Osteocyte (in vitro differentiated cells): ENCODE results near the gene TEX13C. TPM values are rescaled to one million over a fixed set of nuclear protein-coding genes. Genes with fewer than 3 reads are reported as not detected.

Experiments
- DNase-seq: peaks from one replicate; pipeline ENCODE4 v3.0.0; 2021; ENCODE audit warnings: mixed read lengths; ENCODE audit not compliant: unreplicated experiment; ENCODE audit errors: extremely low spot score
- H3K27ac Mint-ChIP-seq: one replicate; pipeline ENCODE4 v1.8.0; 2021; ENCODE audit warnings: mild to moderate bottlenecking, mixed read lengths; ENCODE audit not compliant: unreplicated experiment
- H3K27me3 Mint-ChIP-seq: one replicate; pipeline ENCODE4 v1.8.0; 2021; ENCODE audit warnings: mixed read lengths; ENCODE audit not compliant: unreplicated experiment
- H3K36me3 Mint-ChIP-seq: one replicate; pipeline ENCODE4 v1.8.0; 2021; ENCODE audit warnings: mixed read lengths; ENCODE audit not compliant: unreplicated experiment
- H3K4me1 Mint-ChIP-seq: one replicate; pipeline ENCODE4 v1.8.0; 2021; ENCODE audit warnings: mixed read lengths; ENCODE audit not compliant: unreplicated experiment
- H3K4me3 Mint-ChIP-seq: one replicate; pipeline ENCODE4 v1.8.0; 2021; ENCODE audit warnings: mild to moderate bottlenecking, moderate library complexity, mixed read lengths; ENCODE audit not compliant: unreplicated experiment
- H3K9me3 Mint-ChIP-seq: one replicate; pipeline ENCODE4 v1.8.0; 2021; ENCODE audit warnings: mixed read lengths; ENCODE audit not compliant: unreplicated experiment
- long read RNA-seq: library from polyadenylated mRNA; unstranded; transcript quantifications from one replicate; pipeline ENCODE4 v2.0.0, GENCODE V29; 2021
- total RNA-seq: library from RNA; stranded (reverse); gene quantifications from 2 replicates; pipeline ENCODE4 v1.2.1, GENCODE V29; 2021
- TF ChIP-seq, protein P1 (sequence below): fragments of 200-600 bp; sonication (generic); IDR thresholded peaks from 2 replicates; pipeline ENCODE4 v1.5.0; 2021; ENCODE audit warnings: antibody characterized with exemption, mild to moderate bottlenecking, moderate library complexity

TEX13C gene
- not detected in 2 replicates for total RNA-seq
- long read RNA-seq, result 0 reads

GRCh38 chrX:125319646-125320521 lies at the start of gene TEX13C:
TSS of gene TEX13C (plus strand) at chrX:125319871. CDS start at chrX:125320120, 249 bp downstream.
- DNase-seq, result no peak
- H3K4me1 Mint-ChIP-seq, result no peaks in the 10 kb centered on the region
- H3K4me3 Mint-ChIP-seq, result no peak within 1 kb of the TSS
- TF ChIP-seq, protein P1, sequence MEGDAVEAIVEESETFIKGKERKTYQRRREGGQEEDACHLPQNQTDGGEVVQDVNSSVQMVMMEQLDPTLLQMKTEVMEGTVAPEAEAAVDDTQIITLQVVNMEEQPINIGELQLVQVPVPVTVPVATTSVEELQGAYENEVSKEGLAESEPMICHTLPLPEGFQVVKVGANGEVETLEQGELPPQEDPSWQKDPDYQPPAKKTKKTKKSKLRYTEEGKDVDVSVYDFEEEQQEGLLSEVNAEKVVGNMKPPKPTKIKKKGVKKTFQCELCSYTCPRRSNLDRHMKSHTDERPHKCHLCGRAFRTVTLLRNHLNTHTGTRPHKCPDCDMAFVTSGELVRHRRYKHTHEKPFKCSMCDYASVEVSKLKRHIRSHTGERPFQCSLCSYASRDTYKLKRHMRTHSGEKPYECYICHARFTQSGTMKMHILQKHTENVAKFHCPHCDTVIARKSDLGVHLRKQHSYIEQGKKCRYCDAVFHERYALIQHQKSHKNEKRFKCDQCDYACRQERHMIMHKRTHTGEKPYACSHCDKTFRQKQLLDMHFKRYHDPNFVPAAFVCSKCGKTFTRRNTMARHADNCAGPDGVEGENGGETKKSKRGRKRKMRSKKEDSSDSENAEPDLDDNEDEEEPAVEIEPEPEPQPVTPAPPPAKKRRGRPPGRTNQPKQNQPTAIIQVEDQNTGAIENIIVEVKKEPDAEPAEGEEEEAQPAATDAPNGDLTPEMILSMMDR, result no peak
- peaks cover 28% of the 10 kb centered on the region for H3K9me3 Mint-ChIP-seq
- no peaks in the 10 kb centered on the region for H3K36me3 Mint-ChIP-seq
- H3K27ac Mint-ChIP-seq, result no peak within 1 kb of the TSS
- H3K27me3 Mint-ChIP-seq, result no peaks in the 10 kb centered on the region

DNA sequence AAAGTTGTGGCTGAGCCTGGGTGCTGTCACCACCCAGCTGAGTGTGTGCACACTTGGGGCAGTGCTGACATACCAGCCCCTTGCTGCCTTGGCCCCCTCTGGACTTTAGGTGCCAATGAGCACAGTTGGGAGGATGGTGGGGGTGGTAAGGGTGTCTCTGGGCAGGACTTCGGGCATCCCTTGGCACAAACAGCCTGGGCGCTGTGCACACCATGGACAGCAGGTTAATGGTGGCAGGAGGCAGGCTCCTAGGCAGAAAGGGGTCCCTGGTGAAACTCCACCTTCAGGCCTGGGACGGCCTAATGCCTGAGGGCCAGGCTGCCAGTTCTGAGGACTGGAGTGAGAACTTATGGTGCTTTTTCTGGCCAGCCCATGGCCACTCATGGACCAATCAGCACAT lies 32.4 kb upstream of the TEX13C start:
- no peaks in the 10 kb centered on the region for H3K4me1 Mint-ChIP-seq
- no peaks in the 10 kb centered on the region for H3K27me3 Mint-ChIP-seq
- H3K27ac Mint-ChIP-seq, result no peak overlapping the region
- H3K4me3 Mint-ChIP-seq, result no peak overlapping the region
- peaks cover 11% of the 10 kb centered on the region for H3K9me3 Mint-ChIP-seq
- TF ChIP-seq, protein P1, result no peak
- DNase-seq, result no peak
- H3K36me3 Mint-ChIP-seq, result no peaks in the 10 kb centered on the region

DNA sequence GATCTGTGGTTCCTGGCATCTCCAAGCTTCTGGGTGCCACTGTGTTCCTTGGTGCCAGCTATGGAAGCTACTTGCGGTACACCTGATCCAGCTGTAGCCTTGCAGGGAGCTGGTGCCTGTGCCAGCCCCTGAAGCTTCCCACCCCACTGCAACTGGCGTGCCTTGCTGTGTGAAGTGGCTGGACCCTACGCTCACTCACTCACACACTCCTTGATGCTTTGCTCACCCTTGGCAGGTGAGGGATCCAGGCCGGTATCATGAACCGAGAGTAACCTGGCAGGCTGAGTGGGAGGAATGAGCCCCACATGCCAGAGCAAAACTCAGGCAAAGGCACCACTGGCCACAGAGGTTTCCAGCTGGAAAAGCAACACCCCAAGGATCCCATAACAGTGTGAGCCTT lies 31.3 kb upstream of the TEX13C start:
- Mint-ChIP-seq H3K27me3 (no peaks in the 10 kb centered on the region), H3K27ac (no peak overlapping the region), H3K4me3 (no peak overlapping the region), H3K36me3 (no peaks in the 10 kb centered on the region), H3K4me1 (no peaks in the 10 kb centered on the region), H3K9me3 (peaks cover 11% of the 10 kb centered on the region)
- no peak for DNase-seq
- TF ChIP-seq, protein P1, result no peak

GRCh38 chrX:125289209-125289608 lies 30.5 kb upstream of the TEX13C start:
- DNase-seq, result no peak
- H3K4me3 Mint-ChIP-seq, result no peak overlapping the region
- H3K36me3 Mint-ChIP-seq, result no peaks in the 10 kb centered on the region
- H3K4me1 Mint-ChIP-seq, result no peaks in the 10 kb centered on the region
- TF ChIP-seq, protein P1, result no peak
- H3K27ac Mint-ChIP-seq, result no peak overlapping the region
- H3K9me3 Mint-ChIP-seq, result peaks cover 5% of the 10 kb centered on the region
- H3K27me3 Mint-ChIP-seq, result no peaks in the 10 kb centered on the region

GRCh38 chrX:125289920-125290319 lies 29.8 kb upstream of the TEX13C start:
- no peak overlapping the region for H3K27ac Mint-ChIP-seq
- H3K4me3 Mint-ChIP-seq, result no peak overlapping the region
- no peaks in the 10 kb centered on the region for H3K9me3 Mint-ChIP-seq
- no peaks in the 10 kb centered on the region for H3K36me3 Mint-ChIP-seq
- DNase-seq, result no peak
- H3K27me3 Mint-ChIP-seq, result no peaks in the 10 kb centered on the region
- no peaks in the 10 kb centered on the region for H3K4me1 Mint-ChIP-seq
- TF ChIP-seq, protein P1, result no peak
